GM20000 (cell line): ENCODE data around the gene NPHP4.
"Not testable (repeated sequence)": the region's sequence is repeated elsewhere in the genome, so short reads cannot be mapped to it uniquely, and the experiment has no call there.

Source experiments
- DNase-seq: peaks from one replicate; pipeline ENCODE4 v3.0.0; 2012; ENCODE audit warnings: low spot score
- TF ChIP-seq, protein P1 (sequence below): IDR thresholded peaks from 2 replicates; pipeline ENCODE4 v1.5.1; 2012; ENCODE audit warnings: mild to moderate bottlenecking, control low read depth; ENCODE audit errors: extremely low read depth, missing control alignments

The NPHP4 gene

DNA sequence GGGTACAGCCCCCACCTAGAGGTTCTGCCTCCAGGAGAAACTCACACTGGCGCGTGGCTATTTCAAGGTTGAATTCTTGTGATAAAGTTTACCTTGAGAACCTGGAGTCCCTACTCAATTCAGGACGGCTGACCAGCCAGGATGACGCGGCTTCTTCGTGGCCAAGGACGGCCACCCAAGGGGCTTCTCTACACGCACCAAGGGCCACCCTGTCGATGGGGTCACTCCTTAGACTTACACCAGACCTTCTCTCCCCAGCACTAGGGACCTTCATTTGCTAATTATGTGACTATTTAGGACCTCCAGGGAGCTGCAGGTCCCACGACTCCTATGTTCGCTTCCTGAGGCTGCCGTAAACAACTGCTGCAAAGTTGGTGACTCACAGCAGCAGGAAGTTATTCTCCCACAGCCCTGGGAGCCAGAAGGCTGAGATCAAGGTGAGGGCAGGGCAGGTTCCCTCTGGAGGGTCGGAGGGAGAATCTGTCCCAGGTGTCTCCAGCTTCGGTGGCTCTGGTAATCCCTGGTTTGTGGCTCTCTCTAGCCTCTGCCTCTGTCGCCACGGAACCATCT is 135.9 kb downstream of the NPHP4 start:
- DNase-seq = no peak
- TF ChIP-seq, protein P1, sequence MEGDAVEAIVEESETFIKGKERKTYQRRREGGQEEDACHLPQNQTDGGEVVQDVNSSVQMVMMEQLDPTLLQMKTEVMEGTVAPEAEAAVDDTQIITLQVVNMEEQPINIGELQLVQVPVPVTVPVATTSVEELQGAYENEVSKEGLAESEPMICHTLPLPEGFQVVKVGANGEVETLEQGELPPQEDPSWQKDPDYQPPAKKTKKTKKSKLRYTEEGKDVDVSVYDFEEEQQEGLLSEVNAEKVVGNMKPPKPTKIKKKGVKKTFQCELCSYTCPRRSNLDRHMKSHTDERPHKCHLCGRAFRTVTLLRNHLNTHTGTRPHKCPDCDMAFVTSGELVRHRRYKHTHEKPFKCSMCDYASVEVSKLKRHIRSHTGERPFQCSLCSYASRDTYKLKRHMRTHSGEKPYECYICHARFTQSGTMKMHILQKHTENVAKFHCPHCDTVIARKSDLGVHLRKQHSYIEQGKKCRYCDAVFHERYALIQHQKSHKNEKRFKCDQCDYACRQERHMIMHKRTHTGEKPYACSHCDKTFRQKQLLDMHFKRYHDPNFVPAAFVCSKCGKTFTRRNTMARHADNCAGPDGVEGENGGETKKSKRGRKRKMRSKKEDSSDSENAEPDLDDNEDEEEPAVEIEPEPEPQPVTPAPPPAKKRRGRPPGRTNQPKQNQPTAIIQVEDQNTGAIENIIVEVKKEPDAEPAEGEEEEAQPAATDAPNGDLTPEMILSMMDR = no peak

DNA sequence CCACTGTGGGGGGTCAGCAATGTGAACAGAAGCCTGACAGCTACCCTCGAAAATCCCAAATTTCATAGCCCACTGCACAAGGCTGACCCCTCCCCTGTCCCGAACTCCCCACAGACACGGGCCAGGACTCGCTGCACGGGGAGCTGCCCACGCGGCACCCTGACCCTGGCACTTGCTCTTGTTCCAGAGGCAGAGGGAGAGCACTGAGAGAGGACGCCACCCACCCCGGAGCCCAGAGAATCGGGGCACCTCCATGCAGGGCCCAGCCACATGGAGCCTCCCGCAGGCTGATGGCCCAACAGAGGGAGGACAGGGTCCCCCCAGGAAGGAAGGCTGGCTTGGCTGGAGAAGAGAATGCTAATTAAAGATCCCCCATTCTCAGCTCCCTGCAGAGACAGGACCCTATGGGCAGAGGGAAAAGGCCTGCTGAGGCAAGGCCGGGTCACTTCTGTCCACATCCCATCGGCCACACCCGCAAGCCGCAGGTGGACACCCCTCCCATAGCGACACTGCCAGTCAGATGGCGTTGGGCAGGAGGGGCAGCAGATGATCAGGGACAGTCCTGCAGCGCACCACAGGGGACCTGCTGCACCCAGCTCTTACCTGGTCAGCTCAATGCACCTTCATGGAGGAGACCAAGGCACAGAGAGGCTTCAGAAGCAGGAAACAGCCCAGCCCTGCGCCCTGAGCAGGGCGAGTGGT is 136.9 kb downstream of the NPHP4 start:
- DNase-seq = no peak
- TF ChIP-seq, protein P1 = no peak

GRCh38 chr1:5854754-5855153 is 137.5 kb downstream of the NPHP4 start:
- DNase-seq = no peak
- TF ChIP-seq, protein P1 = no peak

DNA sequence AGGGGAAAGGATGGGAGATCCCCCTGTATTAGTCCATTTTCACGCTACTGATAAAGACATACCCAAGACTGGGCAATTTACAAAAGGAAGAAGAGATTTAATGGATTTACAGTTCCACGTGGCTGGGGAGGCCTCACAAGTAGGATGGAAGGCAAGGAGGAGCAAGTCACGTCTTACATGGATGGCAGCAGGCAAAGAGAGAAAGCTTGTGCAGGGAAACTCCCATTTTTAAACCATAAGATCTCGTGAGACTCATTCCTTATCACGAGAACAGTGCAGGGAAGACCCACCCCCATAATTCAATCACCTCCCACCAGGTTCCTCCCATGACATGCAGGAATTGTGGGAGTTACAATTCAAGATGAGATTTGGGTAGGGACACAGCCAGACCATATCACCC is 138.4 kb downstream of the NPHP4 start:
- not testable (repeated sequence) for DNase-seq

DNA sequence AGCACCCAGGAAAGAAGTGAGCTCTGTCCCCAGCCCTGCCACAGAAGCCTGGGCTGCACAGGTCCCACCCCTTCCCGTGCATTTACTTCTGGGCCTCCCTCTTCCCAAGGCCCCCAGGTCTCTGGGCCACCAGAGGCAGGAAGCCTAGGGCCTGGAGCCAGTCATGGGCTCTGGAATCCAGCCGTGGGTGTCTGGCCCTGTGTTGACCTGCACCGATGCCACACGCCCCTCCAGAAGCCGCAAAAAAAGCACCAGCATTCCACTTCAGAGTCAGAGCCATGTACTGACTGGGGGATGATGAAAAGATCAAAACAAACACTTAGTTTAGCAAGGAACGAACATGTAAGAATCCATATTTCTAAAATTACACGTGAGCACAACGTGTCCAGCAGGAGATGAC is 141.7 kb downstream of the NPHP4 start:
- TF ChIP-seq, protein P1 = no peak
- no peak for DNase-seq

- TF ChIP-seq, protein P1 = no peak
These were observed 142.7 kb downstream of the NPHP4 start for GRCh38 chr1:5849550-5849949.

GRCh38 chr1:5847013-5847659 is 145.1 kb downstream of the NPHP4 start:
- no peak for DNase-seq
- TF ChIP-seq, protein P1 = no peak

More at GRCh38 chr1:5849550-5849949, 142.7 kb downstream of the NPHP4 start:
- no peak for DNase-seq
